ENCODE data around the gene MIPOL1. TPM values are rescaled to one million over a fixed set of nuclear protein-coding genes. Genes with fewer than 3 reads are reported as not detected.
"Not testable (repeated sequence)": the region's sequence is repeated elsewhere in the genome, so short reads cannot be mapped to it uniquely, and the experiment has no call there.

Gene MIPOL1
- total and polyA plus RNA-seq, 8 donors = 2.4 to 9.0 (median 6.4) TPM

- no peak overlapping the region for H3K4me3 ChIP-seq
- FAIRE-seq = no peak
- H3K36me3 ChIP-seq = no peaks in the 10 kb centered on the region
- no peak overlapping the region for H3K27ac ChIP-seq
- TF ChIP-seq, protein P1, sequence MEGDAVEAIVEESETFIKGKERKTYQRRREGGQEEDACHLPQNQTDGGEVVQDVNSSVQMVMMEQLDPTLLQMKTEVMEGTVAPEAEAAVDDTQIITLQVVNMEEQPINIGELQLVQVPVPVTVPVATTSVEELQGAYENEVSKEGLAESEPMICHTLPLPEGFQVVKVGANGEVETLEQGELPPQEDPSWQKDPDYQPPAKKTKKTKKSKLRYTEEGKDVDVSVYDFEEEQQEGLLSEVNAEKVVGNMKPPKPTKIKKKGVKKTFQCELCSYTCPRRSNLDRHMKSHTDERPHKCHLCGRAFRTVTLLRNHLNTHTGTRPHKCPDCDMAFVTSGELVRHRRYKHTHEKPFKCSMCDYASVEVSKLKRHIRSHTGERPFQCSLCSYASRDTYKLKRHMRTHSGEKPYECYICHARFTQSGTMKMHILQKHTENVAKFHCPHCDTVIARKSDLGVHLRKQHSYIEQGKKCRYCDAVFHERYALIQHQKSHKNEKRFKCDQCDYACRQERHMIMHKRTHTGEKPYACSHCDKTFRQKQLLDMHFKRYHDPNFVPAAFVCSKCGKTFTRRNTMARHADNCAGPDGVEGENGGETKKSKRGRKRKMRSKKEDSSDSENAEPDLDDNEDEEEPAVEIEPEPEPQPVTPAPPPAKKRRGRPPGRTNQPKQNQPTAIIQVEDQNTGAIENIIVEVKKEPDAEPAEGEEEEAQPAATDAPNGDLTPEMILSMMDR (IDR thresholded peaks at IDR 0.05) = no peak
- no peaks in the 10 kb centered on the region for H3K4me1 ChIP-seq
- no peaks in the 10 kb centered on the region for H3K27me3 ChIP-seq
- no peak for ATAC-seq
- no peak for DNase-seq
- 79 to 86% methylated on average over 2 of the region's 2 CpGs for WGBS, 2 donors
- H3K9me3 ChIP-seq = no peaks in the 10 kb centered on the region
- intact Hi-C loops (cut with DNase I) = no loop called here
Measured at GRCh38 chr14:37157987-37158386, 39.8 kb upstream of the MIPOL1 start.

DNA sequence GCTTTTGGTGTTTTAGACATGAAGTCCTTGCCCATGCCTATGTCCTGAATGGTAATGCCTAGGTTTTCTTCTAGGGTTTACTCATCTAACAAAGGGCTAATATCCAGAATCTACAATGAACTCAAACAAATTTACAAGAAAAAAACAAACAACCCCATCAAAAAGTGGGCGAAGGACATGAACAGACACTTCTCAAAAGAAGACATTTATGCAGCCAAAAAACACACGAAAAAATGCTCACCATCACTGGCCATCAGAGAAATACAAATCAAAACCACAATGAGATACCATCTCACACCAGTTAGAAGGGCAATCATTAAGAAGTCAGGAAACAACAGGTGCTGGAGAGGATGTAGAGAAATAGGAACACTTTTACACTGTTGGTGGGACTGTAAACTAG lies 35.4 kb upstream of the MIPOL1 start:
- 80% methylated on average over 1 of the region's 2 CpGs; no CpG with 5 or more reads in 1 of the 2 donors for WGBS, 2 donors
- ATAC-seq; FAIRE-seq; H3K27me3 ChIP-seq; DNase-seq; intact Hi-C loops (cut with DNase I); H3K9me3 ChIP-seq; H3K4me3 ChIP-seq; H3K4me1 ChIP-seq; H3K27ac ChIP-seq; H3K36me3 ChIP-seq: not testable (repeated sequence)

- no peaks in the 10 kb centered on the region for H3K4me1 ChIP-seq
- intact Hi-C loops (cut with DNase I) = no loop called here
Measured at GRCh38 chr14:37165794-37166193, 31.9 kb upstream of the MIPOL1 start.

GRCh38 chr14:37167151-37168047 lies 30.3 kb upstream of the MIPOL1 start:
- H3K9me3 ChIP-seq = no peaks in the 10 kb centered on the region
- DNase-seq = no peak
- no peak for FAIRE-seq
- intact Hi-C loops (cut with DNase I) = no loop called here
- no peaks in the 10 kb centered on the region for H3K36me3 ChIP-seq
- H3K4me3 ChIP-seq = no peak overlapping the region
- no peak for ATAC-seq
- 82 to 84% methylated on average over 10 of the region's 10 CpGs for WGBS, 2 donors
- TF ChIP-seq, protein P1 (IDR thresholded peaks at IDR 0.05) = no peak
- no peaks in the 10 kb centered on the region for H3K4me1 ChIP-seq
- no peak overlapping the region for H3K27ac ChIP-seq
- H3K27me3 ChIP-seq = no peaks in the 10 kb centered on the region

More at GRCh38 chr14:37165794-37166193, 31.9 kb upstream of the MIPOL1 start:
- H3K27ac ChIP-seq = no peak overlapping the region
- FAIRE-seq = no peak
- H3K36me3 ChIP-seq = no peaks in the 10 kb centered on the region
- H3K4me3 ChIP-seq = no peak overlapping the region
- DNase-seq = no peak
- no peak for ATAC-seq
- WGBS, 2 donors = 73 to 76% methylated on average over 3 of the region's 3 CpGs
- no peaks in the 10 kb centered on the region for H3K27me3 ChIP-seq
- TF ChIP-seq, protein P1 (IDR thresholded peaks at IDR 0.05) = no peak
- no peaks in the 10 kb centered on the region for H3K9me3 ChIP-seq

GRCh38 chr14:37168721-37169120 lies 29.0 kb upstream of the MIPOL1 start:
- TF ChIP-seq, protein P1 (IDR thresholded peaks at IDR 0.05) = no peak
- peaks cover under 1 to 9% (median 4%) of the 10 kb centered on the region in 3 donors for H3K4me1 ChIP-seq
- no peak overlapping the region for H3K27ac ChIP-seq
- no peaks in the 10 kb centered on the region for H3K9me3 ChIP-seq
- intact Hi-C loops (cut with DNase I) = no loop called here
- H3K4me3 ChIP-seq = no peak overlapping the region
- DNase-seq (no peak), FAIRE-seq (no peak), ATAC-seq (no peak)
- no peaks in the 10 kb centered on the region for H3K27me3 ChIP-seq
- 59 to 65% methylated on average over 4 of the region's 4 CpGs for WGBS, 2 donors
- H3K36me3 ChIP-seq = no peaks in the 10 kb centered on the region
